Esophagus muscularis mucosa (tissue), 4 donors: ENCODE data around the gene FAM177B. TPM values are rescaled to one million over a fixed set of nuclear protein-coding genes. Genes with fewer than 3 reads are reported as not detected.

ENCODE experiments used
- DNase-seq: peaks from one replicate; pipeline ENCODE4 v3.0.0-alpha.2; 2017; ENCODE audit errors: extremely low spot score
- H3K27ac ChIP-seq, 4 donors: fragments of 200-600 bp; sonication (generic); replicated peaks in 1 of 4; 1 replicate in 3 of 4; 2 replicates in 1 of 4; pipeline ENCODE4 v1.5.1; 2016 to 2019; ENCODE audit warnings: mild to moderate bottlenecking in 1 of 4
- H3K27me3 ChIP-seq, 4 donors: fragments of 200-600 bp; sonication (generic); one replicate each; pipeline versions ENCODE4 v1.5.1 to v1.6.0; 2016 to 2019
- H3K36me3 ChIP-seq, 4 donors: fragments of 200-600 bp; sonication (generic); one replicate each; pipeline ENCODE4 v1.5.1; 2016 to 2019
- H3K4me1 ChIP-seq, 4 donors: fragments of 200-600 bp; sonication (generic); one replicate each; pipeline ENCODE4 v1.5.1; 2016 to 2019
- H3K4me3 ChIP-seq, 4 donors: fragments of 200-600 bp; sonication (generic); 1 replicate in 2 of 4; 2 replicates in 2 of 4; pipeline ENCODE4 v1.5.1; 2016 to 2019; ENCODE audit warnings: mild to moderate bottlenecking in 4 of 4, moderate library complexity in 1 of 4
- H3K9me3 ChIP-seq, 4 donors: fragments of 200-600 bp; sonication (generic); 1 replicate in 3 of 4; 2 replicates in 1 of 4; pipeline ENCODE4 v1.5.1; 2016 to 2019
- EP300 ChIP-seq: sonication (generic); formaldehyde crosslinking; IDR thresholded peaks from one replicate; pipeline ENCODE4 v1.6.1; 2017; ENCODE audit warnings: antibody characterized with exemption
- POLR2A ChIP-seq: fragments of 450-650 bp; IDR thresholded peaks from one replicate; pipeline ENCODE4 v1.6.1; 2017; ENCODE audit warnings: antibody characterized with exemption, moderate library complexity, mild to moderate bottlenecking, low read depth
- POLR2AphosphoS5 ChIP-seq, 2 donors: sonication (generic); formaldehyde crosslinking; IDR thresholded peaks; one replicate each; pipeline ENCODE4 v1.6.1; 2017; ENCODE audit warnings: antibody characterized with exemption in 2 of 2
- WGBS: methylation state at CpG from one replicate; pipeline ENCODE4 v1.1.5; 2018; 5-methylcytosine and 5-hydroxymethylcytosine counted together
- intact Hi-C: fragments of 100-400 bp; cut with DNase I; formaldehyde crosslinking; loops from one replicate; pipeline ENCODE4 v1.15.1; 2023
- total RNA-seq, 4 donors: library from RNA; depleted of rRNA; stranded (reverse); fragments of >200 nt; gene quantifications; one replicate each; pipeline versions ENCODE4 v1.1.0 to v1.2.1, GENCODE V29; 2016
- TF ChIP-seq, protein P1 (sequence below), 3 experiments: fragments of 200-600 bp in 2 of 3; fragments of 450-650 bp in 1 of 3; sonication (generic) in 2 of 3; IDR thresholded peaks; one replicate each; pipeline ENCODE4 v1.5.1; 2017 to 2019; ENCODE audit warnings: antibody characterized with exemption in 3 of 3, mild to moderate bottlenecking in 2 of 3, moderate library complexity in 1 of 3

The FAM177B gene
- total RNA-seq, 4 donors from 2014 or later = 0.42 to 1.3 TPM; not detected in 2

DNA sequence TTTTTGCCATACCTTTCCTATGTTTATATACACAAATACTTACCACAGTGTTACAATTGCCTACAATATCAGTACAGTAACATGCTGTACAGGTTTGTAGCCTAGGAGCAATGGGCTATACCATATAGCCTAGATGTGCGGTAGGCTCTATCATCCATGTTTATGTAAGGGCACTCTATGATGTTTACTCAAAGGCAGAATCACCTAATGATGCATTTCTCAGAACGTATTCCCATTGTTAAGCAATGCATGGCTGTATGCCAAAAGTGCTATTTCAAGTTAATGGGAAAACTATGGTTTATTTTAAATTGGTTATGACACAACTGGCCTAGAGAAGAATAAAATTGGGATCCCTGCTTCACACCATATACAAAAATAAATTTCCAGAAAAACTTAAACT, 41.0 kb downstream of the FAM177B start:
- no peak for DNase-seq
- no peaks in the 10 kb centered on the region for H3K36me3 ChIP-seq
- H3K27ac ChIP-seq = no peak overlapping the region
- intact Hi-C loops = no loop called here
- 31% methylated on average over 2 of the region's 2 CpGs for WGBS
- TF ChIP-seq EP300 = no peak
- no peak for TF ChIP-seq POLR2A
- no peak for TF ChIP-seq POLR2AphosphoS5 (IDR thresholded peaks at IDR 0.05)
- TF ChIP-seq, protein P1, sequence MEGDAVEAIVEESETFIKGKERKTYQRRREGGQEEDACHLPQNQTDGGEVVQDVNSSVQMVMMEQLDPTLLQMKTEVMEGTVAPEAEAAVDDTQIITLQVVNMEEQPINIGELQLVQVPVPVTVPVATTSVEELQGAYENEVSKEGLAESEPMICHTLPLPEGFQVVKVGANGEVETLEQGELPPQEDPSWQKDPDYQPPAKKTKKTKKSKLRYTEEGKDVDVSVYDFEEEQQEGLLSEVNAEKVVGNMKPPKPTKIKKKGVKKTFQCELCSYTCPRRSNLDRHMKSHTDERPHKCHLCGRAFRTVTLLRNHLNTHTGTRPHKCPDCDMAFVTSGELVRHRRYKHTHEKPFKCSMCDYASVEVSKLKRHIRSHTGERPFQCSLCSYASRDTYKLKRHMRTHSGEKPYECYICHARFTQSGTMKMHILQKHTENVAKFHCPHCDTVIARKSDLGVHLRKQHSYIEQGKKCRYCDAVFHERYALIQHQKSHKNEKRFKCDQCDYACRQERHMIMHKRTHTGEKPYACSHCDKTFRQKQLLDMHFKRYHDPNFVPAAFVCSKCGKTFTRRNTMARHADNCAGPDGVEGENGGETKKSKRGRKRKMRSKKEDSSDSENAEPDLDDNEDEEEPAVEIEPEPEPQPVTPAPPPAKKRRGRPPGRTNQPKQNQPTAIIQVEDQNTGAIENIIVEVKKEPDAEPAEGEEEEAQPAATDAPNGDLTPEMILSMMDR (IDR thresholded peaks at IDR 0.05) = no peak
- no peaks in the 10 kb centered on the region for H3K27me3 ChIP-seq
- H3K4me3 ChIP-seq = no peak overlapping the region
- H3K4me1 ChIP-seq = peaks cover 0 to 7% (median 3%) of the 10 kb centered on the region in 4 donors
- H3K9me3 ChIP-seq = no peaks in the 10 kb centered on the region

- Histone ChIP-seq H3K27ac (no peak overlapping the region), H3K4me1 (peaks cover 0 to 11% (median 4%) of the 10 kb centered on the region in 4 donors), H3K27me3 (no peaks in the 10 kb centered on the region), H3K36me3 (no peaks in the 10 kb centered on the region), H3K4me3 (no peak overlapping the region), H3K9me3 (no peaks in the 10 kb centered on the region)
- TF ChIP-seq EP300 (no peak), POLR2A (no peak), POLR2AphosphoS5 (IDR thresholded peaks at IDR 0.05) (no peak)
- TF ChIP-seq, protein P1 (IDR thresholded peaks at IDR 0.05) = no peak
- intact Hi-C loops = no loop called here
- WGBS = 89% methylated on average over 4 of the region's 4 CpGs
- no peak for DNase-seq
These were observed 44.2 kb downstream of the FAM177B start for GRCh38 chr1:222781251-222781650.

GRCh38 chr1:222783051-222783450, 46.0 kb downstream of the FAM177B start:
- H3K27me3 ChIP-seq = no peaks in the 10 kb centered on the region

DNA sequence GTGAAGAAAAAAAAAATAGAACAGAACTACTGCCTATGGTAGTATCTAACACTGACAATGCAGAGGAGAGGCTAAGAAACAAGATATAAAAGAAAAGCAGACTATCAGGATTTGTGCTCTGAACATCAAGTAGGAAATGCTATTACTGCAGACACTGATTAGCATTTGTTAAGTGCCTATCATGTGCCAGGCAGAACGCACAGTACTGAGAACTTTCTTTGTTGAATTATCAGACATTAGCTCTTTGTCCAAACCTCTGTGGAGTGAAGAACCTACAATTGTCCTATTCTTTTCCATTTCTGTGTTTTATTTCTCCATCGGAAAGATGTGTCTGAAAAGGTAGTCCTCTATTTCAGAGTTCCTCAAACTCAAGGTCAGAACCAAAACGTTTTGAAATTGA, 47.4 kb downstream of the FAM177B start:
- TF ChIP-seq POLR2AphosphoS5 (IDR thresholded peaks at IDR 0.05) (no peak), POLR2A (no peak), EP300 (no peak)
- TF ChIP-seq, protein P1 (IDR thresholded peaks at IDR 0.05) = no peak
- Histone ChIP-seq H3K4me1 (peaks cover 0 to 7% (median 3%) of the 10 kb centered on the region in 4 donors), H3K27me3 (no peaks in the 10 kb centered on the region), H3K4me3 (no peak overlapping the region), H3K9me3 (no peaks in the 10 kb centered on the region), H3K36me3 (no peaks in the 10 kb centered on the region), H3K27ac (no peak overlapping the region)
- intact Hi-C loops = no loop called here
- 55% methylated on average over 3 of the region's 3 CpGs for WGBS
- no peak for DNase-seq

More at GRCh38 chr1:222783051-222783450, 46.0 kb downstream of the FAM177B start:
- Histone ChIP-seq H3K27ac (no peak overlapping the region), H3K36me3 (no peaks in the 10 kb centered on the region), H3K9me3 (no peaks in the 10 kb centered on the region), H3K4me3 (no peak overlapping the region), H3K4me1 (peaks cover 0 to 9% (median 4%) of the 10 kb centered on the region in 4 donors)
- DNase-seq = no peak
- TF ChIP-seq EP300 = no peak
- no peak for TF ChIP-seq POLR2AphosphoS5 (IDR thresholded peaks at IDR 0.05)
- no peak for TF ChIP-seq POLR2A
- TF ChIP-seq, protein P1 (IDR thresholded peaks at IDR 0.05) = no peak
- intact Hi-C loops = no loop called here

DNA sequence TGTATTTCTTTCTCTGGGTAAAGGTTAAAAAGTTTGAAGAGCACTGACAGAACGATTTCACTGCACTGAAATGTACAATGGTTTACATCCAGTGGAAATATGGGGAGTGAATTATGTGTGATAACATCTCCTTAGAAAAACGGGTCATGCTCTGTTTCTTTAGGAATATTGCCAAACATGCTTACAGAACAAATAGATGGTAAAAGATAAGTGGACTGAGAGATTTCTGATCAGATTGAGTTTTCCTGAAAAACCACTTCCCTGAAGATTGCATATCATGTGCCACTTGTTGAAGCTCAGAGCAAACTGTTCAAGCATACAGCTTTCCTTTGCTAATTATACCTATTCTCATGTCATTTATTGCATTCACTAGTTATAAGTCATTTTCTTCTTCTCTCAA, 47.9 kb downstream of the FAM177B start:
- intact Hi-C loops = no loop called here
- Histone ChIP-seq H3K9me3 (no peaks in the 10 kb centered on the region), H3K36me3 (no peaks in the 10 kb centered on the region), H3K27ac (no peak overlapping the region), H3K4me3 (no peak overlapping the region), H3K27me3 (no peaks in the 10 kb centered on the region), H3K4me1 (peaks cover 0 to 7% (median 3%) of the 10 kb centered on the region in 4 donors)
- no peak for TF ChIP-seq POLR2A
- no peak for TF ChIP-seq POLR2AphosphoS5 (IDR thresholded peaks at IDR 0.05)
- no peak for TF ChIP-seq EP300
- TF ChIP-seq, protein P1 (IDR thresholded peaks at IDR 0.05) = no peak
- no peak for DNase-seq
- WGBS = 9% methylated on average over 2 of the region's 2 CpGs
